Loucy (cell line): Measurements from ENCODE around the gene KIF16B.

Experiments used
- H2AFZ ChIP-seq: fragments of 200-600 bp; sonication (generic); 2 replicates; pipeline ENCODE4 v1.6.0; 2016; ENCODE audit warnings: antibody characterized with exemption, mild to moderate bottlenecking, low read length, moderate library complexity
- H3F3A ChIP-seq: fragments of 200-600 bp; 2 replicates; pipeline ENCODE4 v1.6.0; 2016; ENCODE audit warnings: antibody characterized with exemption, low read depth, mild to moderate bottlenecking
- H3K27me3 ChIP-seq: fragments of 200-600 bp; sonication (generic); 2 replicates; pipeline ENCODE4 v1.6.1; 2014; ENCODE audit warnings: low read length, mild to moderate bottlenecking; ENCODE audit not compliant: insufficient read depth, poor library complexity, severe bottlenecking
- H3K36me3 ChIP-seq: fragments of 200-600 bp; sonication (generic); 2 replicates; pipeline ENCODE4 v1.6.1; 2016; ENCODE audit warnings: low read length; ENCODE audit not compliant: insufficient read depth
- H3K4me1 ChIP-seq: fragments of 200-600 bp; sonication (generic); 2 replicates; pipeline ENCODE4 v1.5.1; 2014; ENCODE audit warnings: low read length, mild to moderate bottlenecking; ENCODE audit not compliant: insufficient read depth, poor library complexity, severe bottlenecking
- H3K4me2 ChIP-seq: fragments of 200-600 bp; sonication (generic); 2 replicates; pipeline ENCODE4 v1.6.0; 2014; ENCODE audit warnings: antibody characterized with exemption, low read length, low read depth, mild to moderate bottlenecking; ENCODE audit not compliant: poor library complexity, severe bottlenecking
- H3K4me3 ChIP-seq: fragments of 200-600 bp; sonication (generic); 2 replicates; pipeline ENCODE4 v1.5.1; 2014; ENCODE audit warnings: low read length, mild to moderate bottlenecking, mixed read lengths; ENCODE audit not compliant: poor library complexity, severe bottlenecking
- H3K79me2 ChIP-seq: fragments of 200-600 bp; sonication (generic); 2 replicates; pipeline ENCODE4 v1.6.1; 2014; ENCODE audit warnings: low read length; ENCODE audit not compliant: insufficient read depth
- H3K9ac ChIP-seq: fragments of 200-600 bp; sonication (generic); 2 replicates; pipeline ENCODE4 v1.6.0; 2014; ENCODE audit warnings: mild to moderate bottlenecking, low read depth, low read length, moderate library complexity; ENCODE audit not compliant: poor library complexity, severe bottlenecking
- H3K9me2 ChIP-seq: fragments of 200-600 bp; sonication (generic); replicated peaks from 2 replicates; pipeline ENCODE4 v1.6.1; 2016; ENCODE audit warnings: low read depth, low read length, mixed read lengths
- H3K9me3 ChIP-seq: fragments of 200-600 bp; sonication (generic); 2 replicates; pipeline ENCODE4 v1.6.1; 2014; ENCODE audit warnings: mild to moderate bottlenecking, antibody characterized with exemption, low read length, low read depth; ENCODE audit not compliant: insufficient read depth
- H4K20me1 ChIP-seq: fragments of 200-600 bp; sonication (generic); 2 replicates; pipeline ENCODE4 v1.6.0; 2014; ENCODE audit warnings: antibody characterized with exemption, low read length, mild to moderate bottlenecking; ENCODE audit not compliant: insufficient read depth, poor library complexity, severe bottlenecking
- EZH2phosphoT487 ChIP-seq: fragments of 200-600 bp; IDR thresholded peaks from 2 replicates; pipeline ENCODE4 v1.6.1; 2018; ENCODE audit warnings: antibody characterized with exemption, mild to moderate bottlenecking, moderate library complexity, borderline replicate concordance
- TF ChIP-seq, protein P1 (sequence below): fragments of 200-600 bp; sonication (generic); conservative IDR thresholded peaks from 2 replicates; pipeline ENCODE4 v1.5.1; 2014; ENCODE audit warnings: mild to moderate bottlenecking, antibody characterized with exemption, low read length

The KIF16B gene

GRCh38 chr20:16535277-16535676 is 38.0 kb downstream of the KIF16B start:
- no peaks in the 10 kb centered on the region for H3K9me2 ChIP-seq
- no peak overlapping the region for H3K4me2 ChIP-seq
- no peaks in the 10 kb centered on the region for H3K79me2 ChIP-seq
- H3K4me3 ChIP-seq: no peak overlapping the region
- no peaks in the 10 kb centered on the region for H3F3A ChIP-seq
- H3K27me3 ChIP-seq: no peaks in the 10 kb centered on the region
- no peak overlapping the region for H3K9ac ChIP-seq
- no peaks in the 10 kb centered on the region for H3K36me3 ChIP-seq
- TF ChIP-seq, protein P1, sequence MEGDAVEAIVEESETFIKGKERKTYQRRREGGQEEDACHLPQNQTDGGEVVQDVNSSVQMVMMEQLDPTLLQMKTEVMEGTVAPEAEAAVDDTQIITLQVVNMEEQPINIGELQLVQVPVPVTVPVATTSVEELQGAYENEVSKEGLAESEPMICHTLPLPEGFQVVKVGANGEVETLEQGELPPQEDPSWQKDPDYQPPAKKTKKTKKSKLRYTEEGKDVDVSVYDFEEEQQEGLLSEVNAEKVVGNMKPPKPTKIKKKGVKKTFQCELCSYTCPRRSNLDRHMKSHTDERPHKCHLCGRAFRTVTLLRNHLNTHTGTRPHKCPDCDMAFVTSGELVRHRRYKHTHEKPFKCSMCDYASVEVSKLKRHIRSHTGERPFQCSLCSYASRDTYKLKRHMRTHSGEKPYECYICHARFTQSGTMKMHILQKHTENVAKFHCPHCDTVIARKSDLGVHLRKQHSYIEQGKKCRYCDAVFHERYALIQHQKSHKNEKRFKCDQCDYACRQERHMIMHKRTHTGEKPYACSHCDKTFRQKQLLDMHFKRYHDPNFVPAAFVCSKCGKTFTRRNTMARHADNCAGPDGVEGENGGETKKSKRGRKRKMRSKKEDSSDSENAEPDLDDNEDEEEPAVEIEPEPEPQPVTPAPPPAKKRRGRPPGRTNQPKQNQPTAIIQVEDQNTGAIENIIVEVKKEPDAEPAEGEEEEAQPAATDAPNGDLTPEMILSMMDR: no peak
- no peaks in the 10 kb centered on the region for H4K20me1 ChIP-seq
- H2AFZ ChIP-seq: no peak overlapping the region
- H3K4me1 ChIP-seq: peaks cover 8% of the 10 kb centered on the region
- H3K9me3 ChIP-seq: no peaks in the 10 kb centered on the region

- Histone ChIP-seq H3F3A (no peaks in the 10 kb centered on the region), H3K79me2 (no peaks in the 10 kb centered on the region), H4K20me1 (no peaks in the 10 kb centered on the region), H3K4me1 (peaks cover 8% of the 10 kb centered on the region), H2AFZ (no peak overlapping the region), H3K9me2 (no peaks in the 10 kb centered on the region), H3K9ac (no peak overlapping the region), H3K4me2 (no peak overlapping the region), H3K4me3 (no peak overlapping the region), H3K36me3 (no peaks in the 10 kb centered on the region), H3K27me3 (no peaks in the 10 kb centered on the region), H3K9me3 (no peaks in the 10 kb centered on the region)
- no peak for TF ChIP-seq EZH2phosphoT487
- TF ChIP-seq, protein P1: no peak
Measured at GRCh38 chr20:16533502-16533901, 39.7 kb downstream of the KIF16B start.

- Histone ChIP-seq H3K4me3 (no peak overlapping the region), H3K79me2 (no peaks in the 10 kb centered on the region), H3K4me2 (no peak overlapping the region), H3K9me3 (no peaks in the 10 kb centered on the region), H3K9ac (no peak overlapping the region), H3K36me3 (no peaks in the 10 kb centered on the region), H3K4me1 (peaks cover 2% of the 10 kb centered on the region), H4K20me1 (no peaks in the 10 kb centered on the region), H3K9me2 (no peaks in the 10 kb centered on the region), H3K27me3 (no peaks in the 10 kb centered on the region), H3F3A (no peaks in the 10 kb centered on the region), H2AFZ (no peak overlapping the region)
- TF ChIP-seq EZH2phosphoT487: no peak
- TF ChIP-seq, protein P1: no peak
Measured at GRCh38 chr20:16531485-16531884, 41.8 kb downstream of the KIF16B start.
